Astrocyte (in vitro differentiated cells and primary cell): Measurements from ENCODE around the gene KCNA2. TPM values are rescaled to one million over a fixed set of nuclear protein-coding genes. Genes with fewer than 3 reads are reported as not detected.

Experiments used
- DNase-seq: peaks from one replicate; pipeline ENCODE4 v3.0.0-alpha.2; 2010; ENCODE audit warnings: low read depth
- FAIRE-seq: peaks from 2 replicates; lab custom pipeline; 2011; peaks lifted over from hg19 to GRCh38; lab: Jason Lieb, UNC
- H2AFZ ChIP-seq: 2 replicates; pipeline ENCODE4 v1.6.0; 2012; ENCODE audit warnings: low read depth, low read length, inconsistent platforms
- H3K27ac ChIP-seq: 2 replicates; pipeline ENCODE4 v1.5.1; 2011; ENCODE audit warnings: low read depth, low read length, inconsistent platforms
- H3K27me3 ChIP-seq: 2 replicates; pipeline ENCODE4 v1.6.0; 2011; ENCODE audit warnings: low read length, inconsistent platforms; ENCODE audit not compliant: insufficient read depth
- H3K36me3 ChIP-seq: 2 replicates; pipeline ENCODE4 v1.5.1; 2011; ENCODE audit warnings: low read length, inconsistent platforms; ENCODE audit not compliant: insufficient read depth
- H3K4me1 ChIP-seq: 2 replicates; pipeline ENCODE4 v1.5.1; 2011; ENCODE audit warnings: low read length, inconsistent platforms; ENCODE audit not compliant: insufficient read depth
- H3K4me2 ChIP-seq: 2 replicates; pipeline ENCODE4 v1.6.0; 2012; ENCODE audit warnings: low read length, inconsistent platforms
- H3K4me3 ChIP-seq: 2 replicates; pipeline ENCODE4 v1.5.1; 2011; ENCODE audit warnings: low read depth, mild to moderate bottlenecking, low read length, inconsistent platforms; ENCODE audit not compliant: insufficient read depth
- H3K79me2 ChIP-seq: 2 replicates; pipeline ENCODE4 v1.6.0; 2012; ENCODE audit warnings: mild to moderate bottlenecking, low read length, inconsistent platforms; ENCODE audit not compliant: insufficient read depth
- H3K9ac ChIP-seq: 2 replicates; pipeline ENCODE4 v1.6.0; 2012; ENCODE audit warnings: mild to moderate bottlenecking, low read length, inconsistent platforms
- H3K9me3 ChIP-seq: 2 replicates; pipeline ENCODE4 v1.5.1; 2012; ENCODE audit warnings: low read depth, mild to moderate bottlenecking, low read length, inconsistent platforms; ENCODE audit not compliant: insufficient read depth
- H4K20me1 ChIP-seq: 2 replicates; pipeline ENCODE4 v1.6.0; 2012; ENCODE audit warnings: low read length, inconsistent platforms; ENCODE audit not compliant: insufficient read depth
- H3K27ac Mint-ChIP-seq: one replicate; pipeline ENCODE4 v1.8.0; 2021; ENCODE audit warnings: mild to moderate bottlenecking, mixed read lengths; ENCODE audit not compliant: unreplicated experiment
- H3K27me3 Mint-ChIP-seq: one replicate; pipeline ENCODE4 v1.8.0; 2021; ENCODE audit warnings: low read depth, mixed read lengths; ENCODE audit not compliant: unreplicated experiment
- H3K36me3 Mint-ChIP-seq: one replicate; pipeline ENCODE4 v1.8.0; 2021; ENCODE audit warnings: low read depth, mixed read lengths; ENCODE audit not compliant: unreplicated experiment
- H3K4me1 Mint-ChIP-seq: one replicate; pipeline ENCODE4 v1.8.0; 2021; ENCODE audit warnings: low read depth, mixed read lengths; ENCODE audit not compliant: unreplicated experiment
- H3K4me3 Mint-ChIP-seq: one replicate; pipeline ENCODE4 v1.8.0; 2021; ENCODE audit warnings: mild to moderate bottlenecking, moderate library complexity, mixed read lengths; ENCODE audit not compliant: unreplicated experiment
- H3K9me3 Mint-ChIP-seq: one replicate; pipeline ENCODE4 v1.8.0; 2021; ENCODE audit warnings: mild to moderate bottlenecking, mixed read lengths; ENCODE audit not compliant: unreplicated experiment
- EZH2 ChIP-seq: IDR thresholded peaks from 2 replicates; pipeline ENCODE4 v1.6.1; 2012; ENCODE audit warnings: mild to moderate bottlenecking, low read length, inconsistent platforms; ENCODE audit not compliant: insufficient read depth
- total RNA-seq: library from RNA; stranded (reverse); gene quantifications from 2 replicates; pipeline ENCODE4 v1.2.1, GENCODE V29; 2021
- TF ChIP-seq, protein P1 (sequence below): IDR thresholded peaks from 2 replicates; pipeline ENCODE4 v1.5.1; 2011; ENCODE audit warnings: low read depth, mild to moderate bottlenecking, inconsistent platforms, low read length, moderate library complexity; ENCODE audit not compliant: insufficient read depth

KCNA2 gene
- total RNA-seq, 1 donor from 2014 or later, result 0.57 TPM

DNA sequence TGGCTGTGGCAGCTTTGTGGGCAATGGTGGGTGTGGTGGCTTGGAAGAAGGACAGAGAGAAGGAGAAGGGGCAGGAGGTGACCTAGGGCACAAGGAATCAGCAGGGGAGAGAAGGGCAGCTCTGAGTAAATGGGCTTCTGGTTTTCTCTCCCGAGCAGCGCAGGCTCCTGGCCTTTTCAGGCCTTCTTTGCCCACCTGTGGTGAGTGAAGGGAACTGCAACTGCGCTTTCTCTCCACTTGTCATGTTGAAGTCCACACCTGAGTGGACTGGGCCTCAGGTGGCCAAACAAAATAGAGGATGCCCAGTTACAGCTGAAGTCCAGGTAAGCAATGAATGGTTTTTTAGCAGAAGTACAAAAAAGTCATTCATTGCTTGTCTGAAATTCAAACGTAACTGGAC is 57.8 kb downstream of the KCNA2 start:
- Histone ChIP-seq H3K4me3 (no peak overlapping the region), H4K20me1 (no peaks in the 10 kb centered on the region), H3K36me3 (no peaks in the 10 kb centered on the region), H3K79me2 (no peaks in the 10 kb centered on the region), H3K27me3 (peaks cover 6% of the 10 kb centered on the region), H3K4me2 (no peak overlapping the region), H3K9ac (no peak overlapping the region), H2AFZ (no peak overlapping the region), H3K4me1 (no peaks in the 10 kb centered on the region), H3K27ac (no peak overlapping the region), H3K9me3 (no peaks in the 10 kb centered on the region)
- Mint-ChIP-seq H3K9me3 (no peaks in the 10 kb centered on the region), H3K27ac (no peak overlapping the region), H3K27me3 (peaks cover 68% of the 10 kb centered on the region), H3K36me3 (peaks cover 2% of the 10 kb centered on the region), H3K4me1 (no peaks in the 10 kb centered on the region), H3K4me3 (no peak overlapping the region)
- no peak for DNase-seq
- FAIRE-seq, result no peak
- TF ChIP-seq, protein P1, sequence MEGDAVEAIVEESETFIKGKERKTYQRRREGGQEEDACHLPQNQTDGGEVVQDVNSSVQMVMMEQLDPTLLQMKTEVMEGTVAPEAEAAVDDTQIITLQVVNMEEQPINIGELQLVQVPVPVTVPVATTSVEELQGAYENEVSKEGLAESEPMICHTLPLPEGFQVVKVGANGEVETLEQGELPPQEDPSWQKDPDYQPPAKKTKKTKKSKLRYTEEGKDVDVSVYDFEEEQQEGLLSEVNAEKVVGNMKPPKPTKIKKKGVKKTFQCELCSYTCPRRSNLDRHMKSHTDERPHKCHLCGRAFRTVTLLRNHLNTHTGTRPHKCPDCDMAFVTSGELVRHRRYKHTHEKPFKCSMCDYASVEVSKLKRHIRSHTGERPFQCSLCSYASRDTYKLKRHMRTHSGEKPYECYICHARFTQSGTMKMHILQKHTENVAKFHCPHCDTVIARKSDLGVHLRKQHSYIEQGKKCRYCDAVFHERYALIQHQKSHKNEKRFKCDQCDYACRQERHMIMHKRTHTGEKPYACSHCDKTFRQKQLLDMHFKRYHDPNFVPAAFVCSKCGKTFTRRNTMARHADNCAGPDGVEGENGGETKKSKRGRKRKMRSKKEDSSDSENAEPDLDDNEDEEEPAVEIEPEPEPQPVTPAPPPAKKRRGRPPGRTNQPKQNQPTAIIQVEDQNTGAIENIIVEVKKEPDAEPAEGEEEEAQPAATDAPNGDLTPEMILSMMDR, result peak; percentile 21
- TF ChIP-seq EZH2, result no peak

- TF ChIP-seq EZH2, result no peak
- TF ChIP-seq, protein P1, result no peak
- no peak overlapping the region for H2AFZ ChIP-seq
- H3K36me3 Mint-ChIP-seq, result no peaks in the 10 kb centered on the region
- no peaks in the 10 kb centered on the region for H3K4me1 Mint-ChIP-seq
- H4K20me1 ChIP-seq, result no peaks in the 10 kb centered on the region
- peaks cover 3% of the 10 kb centered on the region for H3K27me3 ChIP-seq
- peaks cover 58% of the 10 kb centered on the region for H3K27me3 Mint-ChIP-seq
- H3K4me1 ChIP-seq, result no peaks in the 10 kb centered on the region
- no peak overlapping the region for H3K27ac Mint-ChIP-seq
- no peaks in the 10 kb centered on the region for H3K79me2 ChIP-seq
- no peak overlapping the region for H3K9ac ChIP-seq
- no peak overlapping the region for H3K27ac ChIP-seq
- H3K4me3 Mint-ChIP-seq, result no peak overlapping the region
- FAIRE-seq, result no peak
- H3K4me2 ChIP-seq, result no peak overlapping the region
- H3K36me3 ChIP-seq, result no peaks in the 10 kb centered on the region
- H3K9me3 Mint-ChIP-seq, result no peaks in the 10 kb centered on the region
- H3K4me3 ChIP-seq, result no peak overlapping the region
- no peak for DNase-seq
- H3K9me3 ChIP-seq, result no peaks in the 10 kb centered on the region
These were observed 59.1 kb downstream of the KCNA2 start for GRCh38 chr1:110547017-110547416.

DNA sequence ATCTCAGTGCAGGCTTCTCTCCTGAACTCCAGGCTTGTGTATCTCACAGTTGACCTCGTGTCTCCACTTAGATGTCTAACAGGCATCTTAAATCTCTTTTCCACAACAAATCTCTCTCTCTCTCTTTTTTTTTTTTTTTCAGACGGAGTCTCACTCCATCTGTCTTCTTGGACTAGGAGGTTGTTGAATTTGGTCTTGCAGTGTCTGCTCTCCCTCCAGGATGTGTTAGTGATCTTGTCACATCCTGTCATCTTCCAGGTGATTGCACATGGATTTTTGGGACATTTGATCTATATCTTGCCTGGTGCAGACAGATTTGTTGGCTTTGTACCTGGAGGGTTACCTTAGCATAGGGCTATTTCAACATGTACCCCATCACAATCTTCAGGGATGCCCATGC is 60.7 kb downstream of the KCNA2 start:
- Histone ChIP-seq H2AFZ (no peak overlapping the region), H3K9ac (no peak overlapping the region), H3K4me1 (no peaks in the 10 kb centered on the region), H3K4me3 (no peak overlapping the region), H3K9me3 (no peaks in the 10 kb centered on the region), H3K79me2 (no peaks in the 10 kb centered on the region), H3K27me3 (no peaks in the 10 kb centered on the region), H3K4me2 (no peak overlapping the region), H4K20me1 (no peaks in the 10 kb centered on the region), H3K36me3 (no peaks in the 10 kb centered on the region), H3K27ac (no peak overlapping the region)
- DNase-seq (no peak), FAIRE-seq (no peak)
- Mint-ChIP-seq H3K9me3 (no peaks in the 10 kb centered on the region), H3K4me3 (no peak overlapping the region), H3K36me3 (no peaks in the 10 kb centered on the region), H3K27ac (no peak overlapping the region), H3K27me3 (peaks cover 55% of the 10 kb centered on the region), H3K4me1 (no peaks in the 10 kb centered on the region)
- no peak for TF ChIP-seq EZH2
- TF ChIP-seq, protein P1, result no peak
